Stimulated activated memory B cell treated with anti-CD40 and anti-IgM and Interleukin-4, amounts not matched to agents 10 μg/mL and 1 μg/mL and 100 μg/mL, for 72 hours (primary cell): ENCODE measurements around the gene NME3.

ENCODE experiments used
- ATAC-seq: fragments of 150-1000 bp; cut with Tn5 transposase; 2 replicates; pipeline ENCODE4 v1.10.0; 2021
- H3K27ac Mint-ChIP-seq: one replicate; pipeline ENCODE4 v1.8.0; 2022; ENCODE audit warnings: mild to moderate bottlenecking, mixed read lengths
- H3K27me3 Mint-ChIP-seq: one replicate; pipeline ENCODE4 v1.8.0; 2022; ENCODE audit warnings: mixed read lengths
- H3K36me3 Mint-ChIP-seq: one replicate; pipeline ENCODE4 v1.8.0; 2022; ENCODE audit warnings: mixed read lengths
- H3K4me1 Mint-ChIP-seq: one replicate; pipeline ENCODE4 v1.8.0; 2022; ENCODE audit warnings: mixed read lengths
- H3K4me3 Mint-ChIP-seq: one replicate; pipeline ENCODE4 v1.8.0; 2022; ENCODE audit warnings: mild to moderate bottlenecking, moderate library complexity, mixed read lengths
- H3K9me3 Mint-ChIP-seq: one replicate; pipeline ENCODE4 v1.8.0; 2022; ENCODE audit warnings: mixed read lengths

The NME3 gene

GRCh38 chr16:1778200-1779179, 7.1 kb upstream of the NME3 start:
- peak overlapping the region; percentile 54 for H3K27ac Mint-ChIP-seq
- no peak for ATAC-seq
- H3K4me3 Mint-ChIP-seq: no peak overlapping the region

DNA sequence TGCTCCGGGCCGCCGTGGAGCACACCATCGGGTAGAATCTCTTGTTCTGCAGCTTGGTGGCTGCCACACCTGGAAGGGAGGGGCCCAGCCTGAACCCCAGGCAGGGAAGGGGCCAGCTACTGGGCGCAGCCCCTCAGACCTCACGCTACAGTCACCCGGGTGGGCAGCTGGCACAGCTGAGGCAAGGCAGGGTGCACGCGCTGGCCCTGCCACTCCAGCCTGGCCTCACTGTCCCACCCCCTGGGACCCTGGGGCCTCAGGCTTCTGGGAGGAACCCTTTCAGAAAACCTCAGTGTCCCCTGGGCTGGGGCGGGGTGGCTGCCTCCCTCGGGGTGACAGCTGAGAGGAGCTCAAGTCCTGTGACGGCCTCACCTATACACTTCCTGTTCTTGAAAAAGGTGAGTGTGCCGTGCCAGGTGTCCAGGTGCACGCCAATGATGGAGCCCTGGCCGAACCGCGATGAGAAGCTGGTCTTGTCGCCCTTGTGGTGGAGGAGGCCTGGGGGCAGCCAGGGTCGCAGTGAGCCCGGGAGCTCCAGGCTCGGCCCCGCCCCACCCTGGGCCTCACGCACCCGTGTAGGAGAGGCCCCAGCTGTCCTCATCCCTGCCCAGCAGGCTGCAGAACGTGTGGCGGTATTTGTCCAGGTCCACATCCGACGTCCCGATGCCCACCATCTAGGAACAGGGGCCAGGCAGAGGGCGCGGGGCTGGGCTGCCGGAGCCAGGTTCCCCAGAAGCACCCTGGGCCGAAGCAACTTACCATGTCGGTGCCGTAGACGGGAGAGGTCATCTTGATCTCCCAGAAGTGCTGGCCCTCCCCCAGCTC, 6.2 kb upstream of the NME3 start:
- Mint-ChIP-seq H3K4me3 (no peak overlapping the region), H3K9me3 (no peaks in the 10 kb centered on the region), H3K27me3 (no peaks in the 10 kb centered on the region), H3K27ac (no peak overlapping the region), H3K4me1 (peaks cover 28% of the 10 kb centered on the region), H3K36me3 (peaks cover 6% of the 10 kb centered on the region)
- ATAC-seq: no peak

More at GRCh38 chr16:1778200-1779179, 7.1 kb upstream of the NME3 start:
- Mint-ChIP-seq H3K4me1 (peaks cover 28% of the 10 kb centered on the region), H3K36me3 (peaks cover 6% of the 10 kb centered on the region), H3K9me3 (no peaks in the 10 kb centered on the region), H3K27me3 (no peaks in the 10 kb centered on the region)

GRCh38 chr16:1776991-1777374, 5.6 kb upstream of the NME3 start:
- no peak overlapping the region for H3K4me3 Mint-ChIP-seq

GRCh38 chr16:1776672-1776955, 5.3 kb upstream of the NME3 start:
- peaks cover 13% of the 10 kb centered on the region for H3K36me3 Mint-ChIP-seq
- H3K27ac Mint-ChIP-seq: no peak overlapping the region
- H3K4me3 Mint-ChIP-seq: no peak overlapping the region
- ATAC-seq: no peak
- H3K4me1 Mint-ChIP-seq: peaks cover 33% of the 10 kb centered on the region
- no peaks in the 10 kb centered on the region for H3K9me3 Mint-ChIP-seq
- no peaks in the 10 kb centered on the region for H3K27me3 Mint-ChIP-seq

More at GRCh38 chr16:1776991-1777374, 5.6 kb upstream of the NME3 start:
- Mint-ChIP-seq H3K9me3 (no peaks in the 10 kb centered on the region), H3K27ac (no peak overlapping the region), H3K27me3 (no peaks in the 10 kb centered on the region), H3K4me1 (peaks cover 33% of the 10 kb centered on the region), H3K36me3 (peaks cover 11% of the 10 kb centered on the region)
- ATAC-seq: no peak

DNA sequence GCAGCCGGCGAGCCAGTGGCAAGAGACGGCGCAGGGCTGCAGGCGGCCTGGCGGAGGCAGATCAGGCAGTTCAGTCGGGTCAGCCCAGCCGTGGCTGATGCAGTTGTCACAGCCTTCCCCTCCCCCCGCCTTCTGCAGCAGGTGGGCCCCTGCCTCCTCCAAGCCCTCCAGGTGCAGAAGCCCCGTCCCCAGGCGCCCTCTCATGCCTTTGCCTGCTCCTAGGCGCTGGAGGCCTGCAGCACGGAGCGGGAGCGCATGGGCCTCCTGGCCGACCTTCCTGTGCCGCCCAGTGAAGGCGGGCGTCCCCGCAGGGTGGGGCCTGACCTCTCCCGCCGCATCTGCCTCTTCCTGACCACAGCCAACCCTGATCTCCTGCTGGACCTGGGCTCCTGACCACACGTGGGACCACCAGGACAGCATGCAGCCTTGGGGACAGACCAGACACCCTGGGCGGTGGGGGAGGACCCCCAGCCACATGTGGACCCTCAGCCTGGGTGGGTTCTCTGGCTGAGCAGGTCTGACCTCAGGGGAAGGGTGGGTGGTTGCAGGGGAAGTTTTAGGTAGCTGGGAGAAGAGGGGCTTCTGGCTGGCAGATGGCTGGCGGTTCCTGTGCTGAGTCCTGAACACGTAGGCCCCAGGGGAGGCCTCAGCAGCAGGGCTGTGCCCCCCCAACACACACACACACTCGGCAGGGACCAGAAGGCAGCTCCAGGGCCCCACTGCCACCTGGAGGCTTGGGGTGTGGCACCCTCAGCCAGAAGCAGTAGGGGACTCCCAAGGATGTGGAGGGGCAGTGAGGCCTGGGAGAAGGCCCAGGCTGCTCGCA, 4.7 kb upstream of the NME3 start:
- Mint-ChIP-seq H3K27me3 (no peaks in the 10 kb centered on the region), H3K27ac (no peak overlapping the region), H3K36me3 (peaks cover 13% of the 10 kb centered on the region), H3K4me3 (no peak overlapping the region), H3K9me3 (no peaks in the 10 kb centered on the region), H3K4me1 (peaks cover 27% of the 10 kb centered on the region)
- no peak for ATAC-seq

DNA sequence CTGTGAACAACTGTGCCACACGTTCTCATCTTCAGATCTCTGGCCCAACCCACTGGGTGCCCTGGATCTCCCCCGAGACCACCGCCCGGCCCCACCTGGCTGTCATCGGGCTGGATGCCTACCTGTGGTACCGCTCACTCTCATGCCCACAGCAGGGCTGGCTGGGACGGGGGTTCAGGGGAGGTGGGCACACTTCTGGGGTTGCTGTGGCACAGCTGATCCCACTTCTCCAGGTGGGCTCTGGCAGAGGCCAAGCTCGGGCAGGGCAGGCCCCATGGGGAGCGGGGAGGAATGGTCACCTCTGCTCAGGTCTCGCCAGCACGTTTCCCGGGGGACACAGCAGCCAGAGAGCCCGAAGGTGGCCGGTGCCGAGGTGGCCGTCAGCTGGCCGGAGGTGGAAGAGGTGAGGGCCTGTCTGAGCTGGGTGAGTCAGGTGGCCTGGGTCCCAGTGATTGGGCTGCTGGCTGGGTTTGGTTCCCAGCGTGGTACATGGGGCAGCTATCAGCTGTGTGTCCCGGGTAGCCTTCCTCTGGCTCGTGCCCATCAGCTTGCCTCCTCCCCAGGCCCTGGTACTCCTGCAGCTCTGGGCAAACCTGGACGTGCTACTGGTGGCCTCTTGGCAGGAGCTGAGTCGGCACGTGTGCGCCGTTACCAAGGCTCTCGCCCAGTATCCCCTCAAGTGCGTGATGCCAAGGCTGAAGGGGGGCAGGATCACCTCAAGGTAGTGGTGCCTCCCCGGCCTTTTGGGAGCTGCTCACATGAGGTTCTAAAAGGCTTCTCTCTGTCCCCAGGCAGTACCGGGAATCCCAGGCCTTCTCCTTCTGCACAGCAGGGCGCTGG, 3.9 kb upstream of the NME3 start:
- Mint-ChIP-seq H3K27me3 (no peaks in the 10 kb centered on the region), H3K27ac (no peak overlapping the region), H3K4me3 (no peak overlapping the region), H3K36me3 (peaks cover 14% of the 10 kb centered on the region), H3K4me1 (peaks cover 30% of the 10 kb centered on the region), H3K9me3 (no peaks in the 10 kb centered on the region)
- ATAC-seq: no peak

DNA sequence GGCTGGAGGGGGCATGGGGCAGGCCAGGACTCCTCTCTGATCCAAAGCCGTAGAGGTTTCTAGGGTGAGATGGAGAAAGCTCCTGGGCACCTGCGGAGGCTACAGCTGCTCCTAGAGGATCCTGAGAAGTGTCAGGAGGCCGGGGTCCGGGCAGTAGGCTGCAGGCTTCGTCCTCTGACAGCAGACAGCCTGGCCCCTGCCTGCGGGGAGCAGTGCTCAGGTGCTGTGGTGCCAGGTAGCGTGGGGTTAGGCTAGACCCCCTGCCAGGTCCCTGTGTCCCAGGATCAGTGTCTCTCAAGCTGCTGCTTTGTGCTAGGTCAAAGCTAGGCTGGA, 3.1 kb upstream of the NME3 start:
- Mint-ChIP-seq H3K4me3 (no peak overlapping the region), H3K27me3 (no peaks in the 10 kb centered on the region), H3K36me3 (peaks cover 17% of the 10 kb centered on the region), H3K4me1 (peaks cover 35% of the 10 kb centered on the region), H3K27ac (no peak overlapping the region), H3K9me3 (no peaks in the 10 kb centered on the region)
- ATAC-seq: no peak

DNA sequence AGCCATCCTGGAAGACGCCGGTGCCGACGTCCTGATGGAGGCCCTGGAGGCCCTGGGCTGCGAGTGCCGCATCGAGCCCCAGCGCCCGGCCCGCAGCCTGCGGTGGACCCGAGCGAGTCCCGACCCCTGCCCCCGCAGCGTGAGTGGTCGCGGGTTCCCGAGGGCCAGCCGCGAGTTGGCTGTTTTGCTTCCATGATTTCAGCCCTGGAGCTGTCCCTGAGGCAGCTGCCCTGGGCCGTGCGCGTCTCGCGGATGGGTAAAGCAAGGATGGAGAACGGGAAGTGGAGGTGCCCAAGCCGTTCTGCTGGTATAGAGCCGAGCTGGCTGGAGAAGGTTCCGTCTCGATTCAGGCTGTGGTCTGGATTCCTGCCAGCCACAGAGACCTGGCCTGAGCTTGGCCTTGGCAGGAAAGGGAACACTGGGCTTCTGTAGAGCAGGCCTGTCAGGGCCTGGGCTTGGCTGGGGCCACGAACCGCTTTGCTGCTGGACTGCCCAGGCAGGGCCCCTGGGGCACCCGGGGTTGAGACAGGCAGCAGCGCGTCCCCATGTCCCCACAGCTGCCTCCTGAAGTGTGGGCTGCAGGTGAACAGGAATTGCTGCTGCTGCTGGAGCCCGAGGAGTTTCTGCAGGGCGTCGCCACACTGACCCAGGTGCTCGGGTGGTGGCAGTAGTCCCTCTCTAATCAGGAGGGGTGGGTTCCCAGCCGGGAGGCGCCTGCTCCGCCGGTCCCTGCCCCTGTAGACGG, 2.5 kb upstream of the NME3 start:
- ATAC-seq: no peak

GRCh38 chr16:1772908-1773702, 1.8 kb upstream of the NME3 start, which contains the start of gene MRPS34:
MRPS34 (minus strand) TSS chr16:1773134; CDS start chr16:1773119, 15 bp downstream.
- Mint-ChIP-seq H3K27me3 (no peaks in the 10 kb centered on the region), H3K9me3 (no peaks in the 10 kb centered on the region), H3K27ac (peak within 1 kb of the TSS; percentile 95), H3K4me3 (peak within 1 kb of the TSS; percentile 99), H3K36me3 (peaks cover 26% of the 10 kb centered on the region), H3K4me1 (peaks cover 31% of the 10 kb centered on the region)
- ATAC-seq: peak; percentile 73

More for the DNA sequence above, 2.5 kb upstream of the NME3 start:
- Mint-ChIP-seq H3K4me1 (peaks cover 30% of the 10 kb centered on the region), H3K36me3 (peaks cover 19% of the 10 kb centered on the region), H3K27me3 (no peaks in the 10 kb centered on the region), H3K27ac (peak overlapping the region; percentile 95), H3K9me3 (no peaks in the 10 kb centered on the region), H3K4me3 (peak overlapping the region; percentile 99)

DNA sequence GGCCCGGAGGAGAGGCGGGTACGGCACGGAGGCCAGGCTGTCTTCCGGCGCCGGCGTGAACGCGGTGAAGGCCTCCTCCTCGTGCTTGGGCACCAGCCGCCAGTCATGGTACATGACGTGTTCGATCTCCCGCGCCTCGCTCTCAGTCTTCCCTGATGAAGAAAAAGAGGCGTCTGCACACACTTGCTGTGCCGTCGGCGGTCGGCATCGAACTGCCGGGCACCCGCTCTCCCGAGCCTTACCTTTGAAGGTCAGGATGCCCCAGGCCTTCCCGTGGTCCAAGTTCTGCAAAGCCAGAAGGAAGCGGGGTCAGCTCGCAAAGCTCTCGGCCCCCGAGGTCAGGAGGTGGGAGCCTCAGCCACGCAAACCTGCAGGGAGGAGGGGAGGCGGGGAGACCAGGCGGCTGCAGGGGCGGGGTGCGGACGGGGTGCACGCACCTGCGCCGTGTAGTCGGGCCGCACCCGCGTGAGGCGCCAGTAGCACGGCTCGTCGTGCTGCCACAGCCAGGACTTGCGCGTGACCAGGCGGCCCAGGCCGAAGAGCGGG, 1.1 kb upstream of the NME3 start, which contains the start of gene EME2:
Gene EME2 (plus strand): TSS at position 449 of the 546 bp plus-strand sequence. CDS start 418 bp downstream, outside the sequence.
- H3K36me3 Mint-ChIP-seq: peaks cover 31% of the 10 kb centered on the region
- peak within 1 kb of the TSS; percentile 95 for H3K27ac Mint-ChIP-seq
- H3K27me3 Mint-ChIP-seq: no peaks in the 10 kb centered on the region
- H3K9me3 Mint-ChIP-seq: no peaks in the 10 kb centered on the region
- peak within 1 kb of the TSS; percentile 99 for H3K4me3 Mint-ChIP-seq
- ATAC-seq: peak; percentile 3
- H3K4me1 Mint-ChIP-seq: peaks cover 35% of the 10 kb centered on the region

- Mint-ChIP-seq H3K4me3 (peak overlapping the region; percentile 99), H3K9me3 (no peaks in the 10 kb centered on the region), H3K36me3 (peaks cover 34% of the 10 kb centered on the region), H3K27me3 (no peaks in the 10 kb centered on the region), H3K27ac (peak overlapping the region; percentile 95), H3K4me1 (peaks cover 35% of the 10 kb centered on the region)
- no peak for ATAC-seq
These were observed 570 bp upstream of the NME3 start for GRCh38 chr16:1771864-1772361.

- Mint-ChIP-seq H3K4me3 (peak overlapping the region; percentile 99), H3K9me3 (no peaks in the 10 kb centered on the region), H3K27me3 (no peaks in the 10 kb centered on the region), H3K36me3 (peaks cover 37% of the 10 kb centered on the region), H3K27ac (peak overlapping the region; percentile 95), H3K4me1 (peaks cover 31% of the 10 kb centered on the region)
- peak; percentile 54 for ATAC-seq
These were observed 785 bp downstream of the NME3 start for GRCh38 chr16:1770328-1771187.
